HG03469 (cell line): ENCODE results near the gene AJM1.
"Not testable (repeated sequence)": the region's sequence is repeated elsewhere in the genome, so short reads cannot be mapped to it uniquely, and the experiment has no call there.

Experiments
- ATAC-seq: cut with Tn5 transposase; IDR thresholded peaks from one replicate; pipeline ENCODE4 v1.9.1; 2021; ENCODE audit warnings: mild to moderate bottlenecking, moderate library complexity, moderate number of reproducible peaks; ENCODE audit not compliant: unreplicated experiment

AJM1 gene

GRCh38 chr9:136842380-136842948 is at the start of gene AJM1:
AJM1 (plus strand) TSS chr9:136842478; CDS start chr9:136844415, 1,937 bp downstream.
- ATAC-seq, result not testable (repeated sequence)

- no peak for ATAC-seq
Measured at GRCh38 chr9:136793086-136793946, 49.0 kb upstream of the AJM1 start.

- no peak for ATAC-seq
Measured at GRCh38 chr9:136794281-136794999, 47.8 kb upstream of the AJM1 start.

GRCh38 chr9:136795000-136795348 is 47.3 kb upstream of the AJM1 start:
- no peak for ATAC-seq

- no peak for ATAC-seq
Measured at GRCh38 chr9:136796238-136796774, 46.0 kb upstream of the AJM1 start, which contains the start of gene CCDC183. CCDC183 (plus strand) TSS chr9:136796338; CDS start chr9:136796398, 60 bp downstream.

GRCh38 chr9:136796775-136797347 is 45.4 kb upstream of the AJM1 start:
- not testable (repeated sequence) for ATAC-seq

- no peak for ATAC-seq
Measured at GRCh38 chr9:136798708-136799078, 43.6 kb upstream of the AJM1 start.

GRCh38 chr9:136799079-136799853 is 43.0 kb upstream of the AJM1 start:
- no peak for ATAC-seq

- ATAC-seq, result no peak
Measured at GRCh38 chr9:136799854-136800657, 42.2 kb upstream of the AJM1 start.

GRCh38 chr9:136802321-136802720 is 40.0 kb upstream of the AJM1 start:
- no peak for ATAC-seq

- ATAC-seq, result not testable (repeated sequence)
Measured at GRCh38 chr9:136803009-136803550, 39.2 kb upstream of the AJM1 start.

GRCh38 chr9:136803551-136804508 is 38.4 kb upstream of the AJM1 start:
- ATAC-seq, result no peak

- no peak for ATAC-seq
Measured at GRCh38 chr9:136804509-136805206, 37.6 kb upstream of the AJM1 start.

GRCh38 chr9:136805207-136805740 is 37.0 kb upstream of the AJM1 start:
- no peak for ATAC-seq

GRCh38 chr9:136806067-136806466 is 36.2 kb upstream of the AJM1 start:
- ATAC-seq, result no peak

- ATAC-seq, result no peak
Measured at GRCh38 chr9:136806631-136807201, 35.6 kb upstream of the AJM1 start.
